Testis (tissue), 3 donors: ENCODE results near the gene OAF. TPM values are rescaled to one million over a fixed set of nuclear protein-coding genes. Genes with fewer than 3 reads are reported as not detected.

Experiments used
- DNase-seq: peaks from one replicate; pipeline ENCODE4 v3.0.0-alpha.2; 2019
- H3K27ac ChIP-seq, 2 donors: fragments of 200-600 bp; sonication (generic); one replicate each; pipeline ENCODE4 v1.5.1; 2019
- H3K27me3 ChIP-seq: fragments of 200-600 bp; sonication (generic); one replicate; pipeline ENCODE4 v1.5.1; 2019
- H3K36me3 ChIP-seq: fragments of 200-600 bp; sonication (generic); one replicate; pipeline ENCODE4 v1.5.1; 2017; ENCODE audit warnings: low read depth; ENCODE audit errors: missing control alignments
- H3K4me1 ChIP-seq: fragments of 200-600 bp; sonication (generic); one replicate; pipeline ENCODE4 v1.5.1; 2019
- H3K4me3 ChIP-seq, 2 donors: fragments of 200-600 bp; sonication (generic); one replicate each; pipeline ENCODE4 v1.5.1; 2017 to 2019
- H3K9me3 ChIP-seq: fragments of 200-600 bp; sonication (generic); one replicate; pipeline ENCODE4 v1.5.1; 2017
- POLR2A ChIP-seq: fragments of 450-650 bp; IDR thresholded peaks from one replicate; pipeline ENCODE4 v1.6.1; 2017; ENCODE audit warnings: antibody characterized with exemption, mild to moderate bottlenecking, moderate library complexity
- WGBS, 2 donors: methylation state at CpG; one replicate each; pipeline ENCODE4 v1.1.5; 2018; 5-methylcytosine and 5-hydroxymethylcytosine counted together
- intact Hi-C: fragments of 100-400 bp; cut with DNase I; formaldehyde crosslinking; loops from one replicate; pipeline ENCODE4 v1.15.1; 2023; ENCODE audit warnings: low total_unique reads
- polyA plus RNA-seq: library from polyadenylated mRNA; stranded (reverse); fragments of 350-450 nt; fragmentation: Illumina TruSeq; extraction: RNeasy Lipid Tissue Mini Kit (QIAGEN cat#74804); gene quantifications from one replicate; pipeline ENCODE4 v1.2.3, GENCODE V29; 2014; ENCODE audit warnings: low read depth, low replicate concordance; ENCODE audit not compliant: insufficient read depth
- total RNA-seq, 2 donors: library from RNA; depleted of rRNA; stranded (reverse); fragments of >200 nt; gene quantifications; one replicate each; pipeline ENCODE4 v1.2.3, GENCODE V29; 2016
- TF ChIP-seq, protein P1 (sequence below), 3 experiments: fragments of 450-650 bp in 2 of 3; fragments of 200-600 bp in 1 of 3; sonication (generic) in 1 of 3; IDR thresholded peaks; one replicate each; pipeline ENCODE4 v1.5.1; 2016 to 2019; ENCODE audit warnings: antibody characterized with exemption in 3 of 3, mild to moderate bottlenecking in 2 of 3, moderate library complexity in 1 of 3

The OAF gene
- total and polyA plus RNA-seq, 3 donors from 2014 or later = 8.5 to 22.6 (median 11.0) TPM

DNA sequence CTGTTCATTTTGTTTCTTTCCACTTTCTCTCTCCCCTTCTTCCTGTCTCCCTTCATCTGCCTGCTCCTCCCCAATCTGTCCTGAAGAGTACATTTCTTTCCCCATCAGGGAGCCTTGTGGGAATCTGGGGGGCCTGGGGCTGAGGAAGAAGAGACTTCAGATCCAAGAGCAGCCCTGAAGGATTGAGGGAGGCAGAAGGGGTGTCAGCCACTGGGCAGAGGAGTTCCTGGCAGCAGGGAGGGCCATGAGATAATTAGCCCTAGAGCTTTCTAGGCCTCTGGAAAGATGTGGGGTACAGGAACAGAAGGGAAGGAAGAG lies 24.4 kb upstream of the OAF start:
- H3K4me1 ChIP-seq = peaks cover 29% of the 10 kb centered on the region
- no peaks in the 10 kb centered on the region for H3K36me3 ChIP-seq
- peak overlapping the region; percentile 14 to 62 for H3K27ac ChIP-seq
- no peak for DNase-seq
- H3K27me3 ChIP-seq = no peaks in the 10 kb centered on the region
- no peaks in the 10 kb centered on the region for H3K9me3 ChIP-seq
- intact Hi-C loops = no loop called here
- TF ChIP-seq, protein P1, sequence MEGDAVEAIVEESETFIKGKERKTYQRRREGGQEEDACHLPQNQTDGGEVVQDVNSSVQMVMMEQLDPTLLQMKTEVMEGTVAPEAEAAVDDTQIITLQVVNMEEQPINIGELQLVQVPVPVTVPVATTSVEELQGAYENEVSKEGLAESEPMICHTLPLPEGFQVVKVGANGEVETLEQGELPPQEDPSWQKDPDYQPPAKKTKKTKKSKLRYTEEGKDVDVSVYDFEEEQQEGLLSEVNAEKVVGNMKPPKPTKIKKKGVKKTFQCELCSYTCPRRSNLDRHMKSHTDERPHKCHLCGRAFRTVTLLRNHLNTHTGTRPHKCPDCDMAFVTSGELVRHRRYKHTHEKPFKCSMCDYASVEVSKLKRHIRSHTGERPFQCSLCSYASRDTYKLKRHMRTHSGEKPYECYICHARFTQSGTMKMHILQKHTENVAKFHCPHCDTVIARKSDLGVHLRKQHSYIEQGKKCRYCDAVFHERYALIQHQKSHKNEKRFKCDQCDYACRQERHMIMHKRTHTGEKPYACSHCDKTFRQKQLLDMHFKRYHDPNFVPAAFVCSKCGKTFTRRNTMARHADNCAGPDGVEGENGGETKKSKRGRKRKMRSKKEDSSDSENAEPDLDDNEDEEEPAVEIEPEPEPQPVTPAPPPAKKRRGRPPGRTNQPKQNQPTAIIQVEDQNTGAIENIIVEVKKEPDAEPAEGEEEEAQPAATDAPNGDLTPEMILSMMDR (IDR thresholded peaks at IDR 0.05) = no peak
- TF ChIP-seq POLR2A = no peak
- H3K4me3 ChIP-seq = no peak overlapping the region

DNA sequence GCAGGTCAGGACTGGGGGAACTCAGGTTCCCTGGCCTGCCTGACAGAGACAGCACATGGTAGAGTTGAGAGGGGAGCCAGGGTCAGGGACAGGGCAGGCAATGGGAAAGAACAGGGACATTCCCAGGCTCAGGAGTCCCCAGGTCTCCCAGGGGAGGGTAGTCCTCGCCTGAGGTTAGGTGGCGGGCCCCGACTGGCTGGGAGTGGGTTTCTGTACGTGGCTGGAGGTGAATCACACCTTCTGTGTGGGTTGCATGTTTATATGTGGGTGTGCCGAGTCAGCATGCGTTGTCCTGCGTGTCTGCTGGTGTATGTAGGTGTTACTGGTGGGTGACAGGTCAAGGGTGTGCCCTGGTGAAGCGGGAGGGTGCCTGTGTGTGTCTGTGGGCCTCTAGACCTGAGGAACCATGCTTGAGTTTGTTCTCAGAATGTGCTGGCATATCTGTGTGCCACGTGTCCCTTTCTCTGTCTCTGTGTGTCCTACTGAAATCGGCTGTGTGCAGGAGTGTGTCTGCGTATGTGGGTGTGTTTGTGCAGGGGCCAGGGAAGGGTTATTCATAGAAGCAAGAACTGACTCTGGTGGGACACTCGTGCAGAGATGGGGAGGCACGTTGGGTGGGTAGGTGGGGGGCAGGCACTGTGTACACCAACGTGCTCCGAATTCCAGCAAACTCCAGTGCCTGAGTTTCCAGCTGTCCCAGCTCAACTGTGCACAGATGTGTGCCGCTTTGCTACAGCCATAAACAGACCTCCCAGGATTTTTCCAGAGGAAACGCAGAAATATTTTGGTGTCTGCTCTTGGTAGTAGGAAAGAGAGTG lies 23.8 kb upstream of the OAF start:
- Histone ChIP-seq H3K9me3 (no peaks in the 10 kb centered on the region), H3K27me3 (no peaks in the 10 kb centered on the region), H3K27ac (peak overlapping the region; percentile 14 to 62), H3K4me3 (no peak overlapping the region), H3K4me1 (peaks cover 29% of the 10 kb centered on the region), H3K36me3 (no peaks in the 10 kb centered on the region)
- TF ChIP-seq POLR2A = no peak
- TF ChIP-seq, protein P1 (IDR thresholded peaks at IDR 0.05) = no peak
- DNase-seq = no peak
- intact Hi-C loops = no loop called here
- 40 to 53% methylated on average over 16 to 17 of the region's 17 CpGs for WGBS, 2 donors

DNA sequence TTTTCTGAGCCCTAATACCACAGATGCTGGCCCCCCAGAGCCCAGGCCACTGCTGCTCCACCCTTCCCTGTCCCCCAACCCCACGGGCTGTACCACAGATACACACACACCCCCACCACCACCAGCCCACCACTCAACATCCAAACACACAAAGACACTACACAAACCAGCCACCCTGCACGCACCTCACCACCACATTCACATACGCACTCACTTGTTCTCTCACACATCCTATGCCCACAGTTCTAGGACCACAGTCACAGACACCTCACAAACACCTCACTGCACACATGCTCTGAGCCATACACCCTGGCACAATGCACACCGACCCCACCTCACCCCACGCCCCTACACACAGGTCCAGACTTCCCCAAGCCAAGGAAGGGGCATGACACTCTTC lies 22.5 kb upstream of the OAF start:
- Histone ChIP-seq H3K27me3 (no peaks in the 10 kb centered on the region), H3K4me3 (no peak overlapping the region), H3K36me3 (no peaks in the 10 kb centered on the region), H3K27ac (no peak overlapping the region), H3K4me1 (peaks cover 38% of the 10 kb centered on the region), H3K9me3 (no peaks in the 10 kb centered on the region)
- 82 to 91% methylated on average over 5 of the region's 5 CpGs for WGBS, 2 donors
- no peak for DNase-seq
- no peak for TF ChIP-seq POLR2A
- TF ChIP-seq, protein P1 (IDR thresholded peaks at IDR 0.05) = no peak
- intact Hi-C loops = no loop called here

DNA sequence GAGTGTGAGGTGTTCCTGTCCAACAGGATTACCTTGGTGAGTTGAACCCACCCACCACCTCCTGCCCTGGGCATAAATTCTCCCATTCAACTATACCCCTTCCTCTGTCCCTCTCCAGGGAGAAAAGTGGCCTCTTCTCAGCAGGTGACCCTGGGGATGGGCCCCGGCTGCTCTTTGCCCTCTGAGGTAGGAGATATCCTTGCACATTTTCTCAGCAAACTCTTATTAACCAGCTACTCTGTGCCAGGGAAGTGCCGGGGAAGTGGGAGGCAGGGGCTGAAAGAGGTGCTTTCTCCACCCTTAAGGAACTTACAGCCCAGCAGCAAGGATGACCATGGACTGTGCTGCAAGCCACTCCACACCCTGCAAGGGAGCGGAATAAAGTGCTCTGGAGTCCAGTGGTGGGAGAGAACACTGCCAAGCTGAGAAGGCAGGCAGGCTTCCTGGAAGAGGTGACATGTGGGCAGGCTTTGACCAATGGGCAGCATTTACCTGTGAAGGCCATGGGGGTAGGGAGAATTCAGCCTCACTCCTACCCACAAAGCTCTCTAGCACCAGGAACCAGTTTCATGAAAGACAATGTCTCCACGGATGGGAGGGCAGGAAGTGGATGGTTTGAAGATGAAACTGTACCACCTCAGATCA lies 21.9 kb upstream of the OAF start:
- 82 to 84% methylated on average over 2 to 4 of the region's 4 CpGs for WGBS, 2 donors
- no peak for DNase-seq
- no peak for TF ChIP-seq POLR2A
- TF ChIP-seq, protein P1 (IDR thresholded peaks at IDR 0.05) = no peak
- H3K4me1 ChIP-seq = peaks cover 38% of the 10 kb centered on the region
- H3K27me3 ChIP-seq = no peaks in the 10 kb centered on the region
- no peak overlapping the region for H3K27ac ChIP-seq
- H3K9me3 ChIP-seq = no peaks in the 10 kb centered on the region
- intact Hi-C loops = no loop called here
- no peak overlapping the region for H3K4me3 ChIP-seq
- no peaks in the 10 kb centered on the region for H3K36me3 ChIP-seq
